ENCODE measurements around the gene OSBP. TPM values are rescaled to one million over a fixed set of nuclear protein-coding genes. Genes with fewer than 3 reads are reported as not detected.
"Not testable (repeated sequence)": the region's sequence is repeated elsewhere in the genome, so short reads cannot be mapped to it uniquely, and the experiment has no call there.

OSBP gene
- total and polyA plus RNA-seq, 2 donors (not counting 1 experiment from before 2014, with no cell fraction given), result 12.6 to 40.2 TPM

- Mint-ChIP-seq H3K9me3 (ENCODE audit: insufficient read depth) (no peaks in the 10 kb centered on the region), H3K4me1 (peaks cover 7% of the 10 kb centered on the region), H3K4me3 (no peak overlapping the region), H3K27me3 (peaks cover 6% of the 10 kb centered on the region), H3K27ac (no peak overlapping the region)
- ChIA-PET CTCF (no interaction called here), POLR2A (no interaction called here)
- Histone ChIP-seq H3K9me3 (ENCODE audit: control extremely low read depth in 1 of 3, control insufficient read depth in 2 of 3, insufficient read depth in 1 of 3, low read length in 2 of 3) (no peaks in the 10 kb centered on the region), H2AFZ (ENCODE audit: insufficient read depth, low read depth, low read length, poor library complexity, severe bottlenecking) (no peak overlapping the region), H3K4me1 (ENCODE audit: control insufficient read depth in 2 of 2, insufficient read depth in 2 of 2, low read length in 2 of 2) (peaks cover 3% of the 10 kb centered on the region in 2 donors), H3K27me3 (replicated peaks in 1 of 4; ENCODE audit: control extremely low read depth in 1 of 4, control insufficient read depth in 3 of 4, insufficient read depth in 4 of 4, low read length in 3 of 4) (no peaks in the 10 kb centered on the region), H3K4me3 (ENCODE audit: control extremely low read depth in 1 of 5, extremely low read depth in 1 of 5, insufficient read depth in 1 of 5, low read depth in 2 of 5, low read length in 4 of 5) (no peak overlapping the region), H3K4me2 (replicated peaks; ENCODE audit: low read depth, low read length, poor library complexity, severe bottlenecking) (no peak overlapping the region), H3K79me2 (ENCODE audit: control insufficient read depth, insufficient read depth, low read length) (no peaks in the 10 kb centered on the region), H3K36me3 (replicated peaks in 1 of 2; ENCODE audit: control extremely low read depth in 1 of 2, control insufficient read depth in 1 of 2, extremely low read depth in 1 of 2, insufficient read depth in 2 of 2, low read length in 1 of 2) (no peaks in the 10 kb centered on the region), H3K27ac (ENCODE audit: low read length in 2 of 2) (no peak overlapping the region), H4K20me1 (ENCODE audit: control insufficient read depth, insufficient read depth, low read length, poor library complexity, severe bottlenecking) (no peaks in the 10 kb centered on the region), H3K9ac (ENCODE audit: low read length) (no peak overlapping the region)
- WGBS (ENCODE audit: insufficient coverage), result 98% methylated on average over 19 of the region's 24 CpGs
- TF ChIP-seq CTCF (IDR thresholded peaks at IDR 0.05) (no peak), EZH2 (IDR thresholded peaks at IDR 0.05; ENCODE audit: borderline replicate concordance, insufficient read depth, low read depth, low read length, poor library complexity, severe bottlenecking) (no peak)
- intact Hi-C loops (cut with micrococcal nuclease), result no loop called here
- DNase-seq (no peak), ATAC-seq (ENCODE audit: low read depth) (no peak)
These were observed 70.2 kb downstream of the OSBP start for GRCh38 chr11:59545179-59546020.

GRCh38 chr11:59544869-59545178, 70.8 kb downstream of the OSBP start:
- Histone ChIP-seq H3K36me3 (replicated peaks in 1 of 2; ENCODE audit: control extremely low read depth in 1 of 2, control insufficient read depth in 1 of 2, extremely low read depth in 1 of 2, insufficient read depth in 2 of 2, low read length in 1 of 2) (no peaks in the 10 kb centered on the region), H3K9ac (ENCODE audit: low read length) (no peak overlapping the region), H2AFZ (ENCODE audit: insufficient read depth, low read depth, low read length, poor library complexity, severe bottlenecking) (no peak overlapping the region), H4K20me1 (ENCODE audit: control insufficient read depth, insufficient read depth, low read length, poor library complexity, severe bottlenecking) (no peaks in the 10 kb centered on the region), H3K4me1 (ENCODE audit: control insufficient read depth in 2 of 2, insufficient read depth in 2 of 2, low read length in 2 of 2) (peaks cover 0 to 3% of the 10 kb centered on the region in 2 donors), H3K4me3 (ENCODE audit: control extremely low read depth in 1 of 5, extremely low read depth in 1 of 5, insufficient read depth in 1 of 5, low read depth in 2 of 5, low read length in 4 of 5) (no peak overlapping the region), H3K27ac (ENCODE audit: low read length in 2 of 2) (no peak overlapping the region), H3K27me3 (replicated peaks in 1 of 4; ENCODE audit: control extremely low read depth in 1 of 4, control insufficient read depth in 3 of 4, insufficient read depth in 4 of 4, low read length in 3 of 4) (no peaks in the 10 kb centered on the region), H3K9me3 (ENCODE audit: control extremely low read depth in 1 of 3, control insufficient read depth in 2 of 3, insufficient read depth in 1 of 3, low read length in 2 of 3) (no peaks in the 10 kb centered on the region), H3K4me2 (replicated peaks; ENCODE audit: low read depth, low read length, poor library complexity, severe bottlenecking) (no peak overlapping the region), H3K79me2 (ENCODE audit: control insufficient read depth, insufficient read depth, low read length) (no peaks in the 10 kb centered on the region)
- Mint-ChIP-seq H3K4me3 (no peak overlapping the region), H3K27me3 (peaks cover 6% of the 10 kb centered on the region), H3K9me3 (ENCODE audit: insufficient read depth) (no peaks in the 10 kb centered on the region), H3K4me1 (peaks cover 4% of the 10 kb centered on the region), H3K27ac (no peak overlapping the region)
- TF ChIP-seq CTCF (IDR thresholded peaks at IDR 0.05) (no peak), EZH2 (IDR thresholded peaks at IDR 0.05; ENCODE audit: borderline replicate concordance, insufficient read depth, low read depth, low read length, poor library complexity, severe bottlenecking) (no peak)
- CTCF ChIA-PET, result no interaction called here
- DNase-seq (no peak), ATAC-seq (ENCODE audit: low read depth) (no peak)
- POLR2A ChIA-PET, result no interaction called here
- 75% methylated on average over 3 of the region's 3 CpGs for WGBS (ENCODE audit: insufficient coverage)
- intact Hi-C loops (cut with micrococcal nuclease), result no loop called here

- H3K27ac Mint-ChIP-seq; POLR2A ChIA-PET; H3K27me3 ChIP-seq (replicated peaks in 1 of 4; ENCODE audit: control extremely low read depth in 1 of 4, control insufficient read depth in 3 of 4, insufficient read depth in 4 of 4, low read length in 3 of 4); H3K4me1 Mint-ChIP-seq; intact Hi-C loops (cut with micrococcal nuclease); H3K4me3 Mint-ChIP-seq; H3K9ac ChIP-seq (ENCODE audit: low read length); H2AFZ ChIP-seq (ENCODE audit: insufficient read depth, low read depth, low read length, poor library complexity, severe bottlenecking); H3K79me2 ChIP-seq (ENCODE audit: control insufficient read depth, insufficient read depth, low read length); ATAC-seq (ENCODE audit: low read depth); H3K36me3 ChIP-seq (replicated peaks in 1 of 2; ENCODE audit: control extremely low read depth in 1 of 2, control insufficient read depth in 1 of 2, extremely low read depth in 1 of 2, insufficient read depth in 2 of 2, low read length in 1 of 2); H3K9me3 Mint-ChIP-seq (ENCODE audit: insufficient read depth); H3K4me3 ChIP-seq (ENCODE audit: control extremely low read depth in 1 of 5, extremely low read depth in 1 of 5, insufficient read depth in 1 of 5, low read depth in 2 of 5, low read length in 4 of 5); H3K4me2 ChIP-seq (replicated peaks; ENCODE audit: low read depth, low read length, poor library complexity, severe bottlenecking); CTCF ChIA-PET; H3K27ac ChIP-seq (ENCODE audit: low read length in 2 of 2); H3K9me3 ChIP-seq (ENCODE audit: control extremely low read depth in 1 of 3, control insufficient read depth in 2 of 3, insufficient read depth in 1 of 3, low read length in 2 of 3); H3K27me3 Mint-ChIP-seq; H4K20me1 ChIP-seq (ENCODE audit: control insufficient read depth, insufficient read depth, low read length, poor library complexity, severe bottlenecking); DNase-seq; H3K4me1 ChIP-seq (ENCODE audit: control insufficient read depth in 2 of 2, insufficient read depth in 2 of 2, low read length in 2 of 2): not testable (repeated sequence)
- no CpG with 5 or more reads among the region's 3 CpGs for WGBS (ENCODE audit: insufficient coverage)
These were observed 71.9 kb downstream of the OSBP start for GRCh38 chr11:59543713-59544112.

Measured in B cell (primary cell).